ENCODE data around the gene TFB2M. TPM values are rescaled to one million over a fixed set of nuclear protein-coding genes. Genes with fewer than 3 reads are reported as not detected.

TFB2M gene
- total and polyA plus RNA-seq, 2 of the 13 experiments (the other 11 are each of a cell fraction or from before 2014, with no cell fraction given) = 15.7 to 31.4 TPM

GRCh38 chr1:246566813-246567645 lies 968 bp upstream of the TFB2M start (continued):
- TF ChIP-seq SNAI1 (CRISPR knock-in tag; IDR thresholded peaks at IDR 0.05; ENCODE audit: borderline replicate concordance) = peak; percentile 77; the same call in 1 of the 2 replicates
- no peak for TF ChIP-seq ZNF879 (CRISPR knock-in tag; IDR thresholded peaks at IDR 0.05)
- TF ChIP-seq BRCA1 (CRISPR knock-in tag; IDR thresholded peaks at IDR 0.05) = no peak
- TF ChIP-seq NR0B2 (CRISPR knock-in tag; IDR thresholded peaks at IDR 0.05) = no peak; the same call in 1 of the 2 replicates
- TF ChIP-seq ZNF563 (CRISPR knock-in tag; IDR thresholded peaks at IDR 0.05) = no peak
- TF ChIP-seq ZBTB42 (CRISPR knock-in tag; IDR thresholded peaks at IDR 0.05) = no peak

GRCh38 chr1:246565751-246566127 lies 322 bp downstream of the TFB2M start:
- POLR2A ChIA-PET = interaction anchor here (0.8 to 2.8 kb wide), 5 partner anchors 12 to 117 kb away, joined by 3 to 34 read pairs (median 4); no protein-coding TSS in a partner anchor
- CTCF ChIA-PET (ENCODE audit: low intra/inter-chr PET ratio, low total read pairs) = no interaction called here
- peak; percentile 28 for FAIRE-seq
- DNase-seq (ENCODE audit: low spot score) = peak; percentile 53
- WGBS (ENCODE audit: low lambda C conversion rate) = 0% methylated on average over 7 of the region's 25 CpGs
- no TSS peak for BruUV-seq (replicated peaks)
- no peak overlapping the region for H2AFZ ChIP-seq (ENCODE audit: low read length)
- H3K4me3 ChIP-seq (replicated peaks in 1 of 3; ENCODE audit: insufficient read depth in 1 of 3, low read depth in 2 of 3, low read length in 3 of 3) = peak overlapping the region; percentile 84 to 96 (median 95)
- in situ Hi-C loops (cut with HindIII; ENCODE audit: extremely low pct_ligation_motif_present, low pct_unique_long_range_greater_than_20kb) (no loop called here), intact Hi-C loops (cut with micrococcal nuclease; ENCODE audit: unreplicated experiment) (loop anchor here (1.0 to 5.0 kb wide), 2 partner anchors 18 to 37 kb away; no protein-coding TSS in a partner anchor)
- H3K79me2 ChIP-seq (ENCODE audit: insufficient read depth, low read length) = peaks cover 64% of the 10 kb centered on the region
- ATAC-seq = peak; percentile 27
- peak overlapping the region; percentile 77 for H3K27ac ChIP-seq (ENCODE audit: extremely low read length, insufficient read depth, low read length)
- H3K4me1 ChIP-seq (ENCODE audit: insufficient read depth, low read length) = peaks cover 48% of the 10 kb centered on the region
- no peaks in the 10 kb centered on the region; a peak in 1 of 5 replicates for H3K27me3 ChIP-seq (ENCODE audit: control insufficient read depth in 1 of 2, insufficient read depth in 2 of 2, low read length in 2 of 2)
- H3K9ac ChIP-seq (ENCODE audit: insufficient read depth, low read depth, low read length) = peak overlapping the region; percentile 83
- H3K36me3 ChIP-seq (replicated peaks in 1 of 2; ENCODE audit: control insufficient read depth in 1 of 2, insufficient read depth in 2 of 2, low read length in 2 of 2) = peaks cover 0 to 9% of the 10 kb centered on the region in 2 experiments; a peak in 3 of 5 replicates
- H4K20me1 ChIP-seq (ENCODE audit: insufficient read depth, low read length) = no peaks in the 10 kb centered on the region
- H3K9me3 ChIP-seq (ENCODE audit: low read length) = no peaks in the 10 kb centered on the region
- H3K4me2 ChIP-seq (ENCODE audit: low read depth, low read length) = peak overlapping the region; percentile 73
- TF ChIP-seq CAMTA2 (CRISPR knock-in tag; IDR thresholded peaks at IDR 0.05; ENCODE audit: borderline replicate concordance) (no peak), ZNF777 (CRISPR knock-in tag; IDR thresholded peaks at IDR 0.05) (0 out of 2 replicates have a peak, but pooled peaks have one; percentile 26), CEBPB (IDR thresholded peaks at IDR 0.05; ENCODE audit: borderline replicate concordance, low read depth, low read length) (peak; percentile 71; the same call in 1 of the 2 replicates), BRF2 (CRISPR knock-in tag; IDR thresholded peaks at IDR 0.05) (no peak), REL (CRISPR knock-in tag; conservative IDR thresholded peaks at IDR 0.05) (no peak), ZNF12 (CRISPR knock-in tag; IDR thresholded peaks at IDR 0.05) (no peak), SATB2 (CRISPR knock-in tag; IDR thresholded peaks at IDR 0.05) (0 out of 2 replicates have a peak, but pooled peaks have one; percentile 33), MED13 (CRISPR knock-in tag; IDR thresholded peaks at IDR 0.05) (0 out of 2 replicates have a peak, but pooled peaks have one; percentile 7), TEF (CRISPR knock-in tag; IDR thresholded peaks at IDR 0.05) (peak; percentile 76), ZNF644 (CRISPR knock-in tag; IDR thresholded peaks at IDR 0.05; ENCODE audit: low read depth) (0 out of 2 replicates have a peak, but pooled peaks have one; percentile 7), DBP (CRISPR knock-in tag; IDR thresholded peaks at IDR 0.05; ENCODE audit: not compliant biosample characterization) (peak; percentile 23), ZNF543 (CRISPR knock-in tag; IDR thresholded peaks at IDR 0.05) (no peak), ZNF709 (CRISPR knock-in tag; IDR thresholded peaks at IDR 0.05) (no peak)
